ENCODE data around the gene PCDHGB5. TPM values are rescaled to one million over a fixed set of nuclear protein-coding genes. Genes with fewer than 3 reads are reported as not detected.
"Not testable (repeated sequence)": the region's sequence is repeated elsewhere in the genome, so short reads cannot be mapped to it uniquely, and the experiment has no call there.

PCDHGB5 gene
- total RNA-seq, 1 experiment from 2014 or later: 0.43 TPM

GRCh38 chr5:141409598-141410306 lies 12.0 kb downstream of the PCDHGB5 start:
- no peak for DNase-seq (ENCODE audit: low spot score)

- DNase-seq (ENCODE audit: low spot score): no peak
Measured at GRCh38 chr5:141411575-141411974, 13.8 kb downstream of the PCDHGB5 start.

DNA sequence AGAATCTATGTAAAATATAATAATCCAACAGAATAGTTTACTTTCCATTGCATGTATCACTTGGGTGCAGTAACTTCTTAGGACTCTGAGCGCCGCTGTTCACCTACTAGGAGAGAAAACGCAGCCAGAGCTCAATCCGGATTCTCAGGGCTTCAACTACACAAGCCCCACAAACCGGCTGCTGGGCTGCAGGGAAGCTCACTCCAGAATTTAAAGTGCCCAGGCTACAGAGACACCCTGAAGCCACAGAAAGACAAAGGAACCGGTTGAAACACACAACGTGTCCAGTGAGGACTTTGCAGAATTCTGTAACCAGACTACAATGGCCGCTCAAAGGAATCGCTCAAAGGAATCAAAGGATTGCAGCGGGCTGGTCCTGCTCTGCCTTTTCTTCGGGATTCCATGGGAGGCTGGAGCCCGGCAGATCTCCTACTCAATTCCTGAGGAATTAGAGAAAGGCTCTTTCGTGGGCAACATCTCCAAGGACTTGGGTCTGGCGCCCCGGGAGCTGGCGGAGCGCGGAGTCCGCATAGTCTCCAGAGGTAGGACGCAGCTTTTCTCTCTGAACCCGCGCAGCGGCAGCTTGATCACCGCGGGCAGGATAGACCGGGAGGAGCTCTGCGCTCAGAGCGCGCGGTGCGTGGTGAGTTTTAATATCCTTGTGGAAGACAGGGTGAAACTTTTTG lies 15.2 kb downstream of the PCDHGB5 start, which contains the start of gene PCDHGA10:
TSS of gene PCDHGA10 (plus strand) at position 134 of the 686 bp plus-strand sequence. CDS start at position 323, 189 bp downstream.
- DNase-seq (ENCODE audit: low spot score): peak; percentile 33

- no peak for DNase-seq (ENCODE audit: low spot score)
Measured at GRCh38 chr5:141413540-141414069, 15.9 kb downstream of the PCDHGB5 start.

DNA sequence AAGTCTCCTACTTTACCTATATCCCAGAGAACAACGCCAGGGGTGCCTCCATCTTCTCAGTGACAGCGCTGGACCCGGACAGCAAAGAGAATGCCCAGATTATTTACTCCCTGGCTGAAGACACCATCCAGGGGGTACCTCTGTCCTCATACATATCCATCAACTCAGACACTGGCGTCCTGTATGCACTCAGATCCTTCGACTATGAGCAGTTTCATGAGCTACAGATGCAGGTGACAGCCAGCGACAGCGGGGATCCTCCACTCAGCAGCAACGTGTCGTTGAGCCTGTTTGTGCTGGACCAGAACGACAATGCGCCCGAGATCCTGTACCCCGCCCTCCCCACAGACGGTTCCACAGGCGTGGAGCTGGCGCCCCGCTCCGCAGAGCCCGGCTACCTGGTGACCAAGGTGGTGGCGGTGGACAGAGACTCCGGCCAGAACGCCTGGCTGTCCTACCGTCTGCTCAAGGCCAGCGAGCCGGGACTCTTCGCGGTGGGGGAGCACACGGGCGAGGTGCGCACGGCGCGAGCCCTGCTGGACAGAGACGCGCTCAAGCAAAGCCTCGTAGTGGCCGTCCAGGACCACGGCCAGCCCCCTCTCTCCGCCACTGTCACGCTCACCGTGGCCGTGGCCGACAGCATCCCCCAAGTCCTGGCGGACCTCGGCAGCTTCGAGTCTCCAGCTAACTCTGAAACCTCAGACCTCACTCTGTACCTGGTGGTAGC lies 17.0 kb downstream of the PCDHGB5 start:
- not testable (repeated sequence) for DNase-seq (ENCODE audit: low spot score)

GRCh38 chr5:141415275-141415618 lies 17.5 kb downstream of the PCDHGB5 start:
- DNase-seq (ENCODE audit: low spot score): not testable (repeated sequence)

DNA sequence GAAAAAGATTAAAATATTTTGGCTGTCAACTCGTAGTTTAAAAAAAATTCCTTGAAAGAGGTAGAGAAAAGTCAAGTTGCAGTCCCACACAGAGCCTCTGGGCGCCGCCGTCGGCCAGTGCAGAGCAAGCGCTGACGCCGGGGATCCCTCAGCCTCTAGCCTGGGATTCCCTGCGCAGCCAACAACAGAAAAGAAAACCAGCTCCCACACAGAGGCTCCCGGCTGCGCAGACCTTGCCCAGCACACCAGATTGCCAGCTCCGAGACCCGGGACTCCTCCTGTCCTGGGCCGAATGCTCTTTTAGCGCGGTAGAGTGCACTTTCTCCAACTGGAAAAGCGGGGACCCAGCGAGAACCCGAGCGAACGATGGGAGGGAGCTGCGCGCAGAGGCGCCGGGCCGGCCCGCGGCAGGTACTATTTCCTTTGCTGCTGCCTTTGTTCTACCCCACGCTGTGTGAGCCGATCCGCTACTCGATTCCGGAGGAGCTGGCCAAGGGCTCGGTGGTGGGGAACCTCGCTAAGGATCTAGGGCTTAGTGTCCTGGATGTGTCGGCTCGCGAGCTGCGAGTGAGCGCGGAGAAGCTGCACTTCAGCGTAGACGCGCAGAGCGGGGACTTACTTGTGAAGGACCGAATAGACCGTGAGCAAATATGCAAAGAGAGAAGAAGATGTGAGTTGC lies 19.9 kb downstream of the PCDHGB5 start, which contains the start of gene PCDHGB7:
TSS of gene PCDHGB7 (plus strand) at position 184 of the 679 bp plus-strand sequence. CDS start at position 367, 183 bp downstream.
- DNase-seq (ENCODE audit: low spot score): not testable (repeated sequence)

- DNase-seq (ENCODE audit: low spot score): no peak
Measured at GRCh38 chr5:141419074-141419880, 21.5 kb downstream of the PCDHGB5 start.

DNA sequence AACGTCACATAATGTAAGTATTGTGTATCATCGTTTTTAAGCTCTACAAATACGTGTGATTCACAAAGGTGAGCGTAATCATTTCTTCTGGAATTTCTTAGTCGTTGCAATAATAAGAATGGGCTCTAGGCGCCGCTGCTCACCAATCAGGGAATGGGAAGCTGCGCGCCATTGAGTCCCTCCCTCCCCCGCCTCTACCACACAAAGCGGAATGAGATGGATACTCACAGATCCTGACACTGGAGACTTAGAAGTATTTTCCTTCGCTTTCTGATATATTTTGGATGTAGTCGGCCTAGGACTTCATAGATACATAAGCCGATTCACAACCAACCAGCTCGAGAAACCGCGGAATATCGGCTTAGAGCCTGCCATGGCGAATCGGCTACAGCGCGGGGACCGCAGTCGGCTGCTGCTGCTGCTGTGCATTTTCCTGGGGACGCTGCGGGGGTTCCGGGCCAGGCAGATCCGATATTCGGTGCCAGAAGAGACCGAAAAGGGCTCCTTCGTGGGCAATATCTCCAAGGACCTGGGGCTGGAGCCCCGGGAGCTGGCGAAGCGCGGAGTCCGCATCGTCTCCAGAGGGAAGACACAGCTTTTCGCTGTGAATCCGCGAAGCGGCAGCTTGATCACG lies 23.2 kb downstream of the PCDHGB5 start, which contains the start of gene PCDHGA11:
TSS of gene PCDHGA11 (plus strand) at position 197 of the 634 bp plus-strand sequence. CDS start at position 374, 177 bp downstream.
- no peak for DNase-seq (ENCODE audit: low spot score)

GRCh38 chr5:141421489-141421855 lies 23.7 kb downstream of the PCDHGB5 start:
- no peak for DNase-seq (ENCODE audit: low spot score)

- no peak for DNase-seq (ENCODE audit: low spot score)
Measured at GRCh38 chr5:141422742-141423291, 25.1 kb downstream of the PCDHGB5 start.

DNA sequence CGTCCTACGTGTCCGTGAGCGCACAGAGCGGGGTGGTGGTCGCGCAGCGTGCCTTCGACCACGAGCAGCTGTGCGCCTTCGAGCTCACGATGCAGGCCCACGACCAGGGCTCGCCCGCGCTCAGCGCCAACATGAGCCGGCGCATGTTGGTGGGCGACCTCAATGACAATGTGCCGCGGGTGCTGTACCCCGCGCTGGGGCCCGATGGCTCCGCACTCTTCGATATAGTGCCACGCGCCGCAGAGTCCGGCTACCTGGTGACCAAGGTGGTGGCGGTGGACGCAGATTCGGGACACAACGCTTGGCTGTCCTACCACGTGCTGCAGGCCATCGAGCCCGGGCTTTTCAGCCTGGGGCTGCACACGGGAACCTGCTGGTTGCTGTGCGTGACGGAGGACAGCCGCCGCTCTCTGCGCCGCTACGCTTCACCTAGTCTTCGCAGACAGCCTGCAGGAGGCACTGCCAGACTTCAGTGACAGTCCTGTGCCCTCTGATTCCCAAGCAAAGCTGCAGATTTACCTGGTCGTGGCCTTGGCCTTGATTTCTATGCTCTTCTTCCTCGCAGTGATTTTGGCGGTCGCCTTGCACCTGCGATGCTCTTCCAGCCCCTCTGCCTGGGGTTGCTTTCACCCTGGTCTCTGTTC lies 30.2 kb downstream of the PCDHGB5 start:
- DNase-seq (ENCODE audit: low spot score): no peak

GRCh38 chr5:141430332-141431113 lies 32.8 kb downstream of the PCDHGB5 start, which contains the start of gene PCDHGA12:
Gene PCDHGA12 (plus strand): TSS chr5:141430507. CDS start chr5:141430760, 253 bp downstream.
- DNase-seq (ENCODE audit: low spot score): no peak

DNA sequence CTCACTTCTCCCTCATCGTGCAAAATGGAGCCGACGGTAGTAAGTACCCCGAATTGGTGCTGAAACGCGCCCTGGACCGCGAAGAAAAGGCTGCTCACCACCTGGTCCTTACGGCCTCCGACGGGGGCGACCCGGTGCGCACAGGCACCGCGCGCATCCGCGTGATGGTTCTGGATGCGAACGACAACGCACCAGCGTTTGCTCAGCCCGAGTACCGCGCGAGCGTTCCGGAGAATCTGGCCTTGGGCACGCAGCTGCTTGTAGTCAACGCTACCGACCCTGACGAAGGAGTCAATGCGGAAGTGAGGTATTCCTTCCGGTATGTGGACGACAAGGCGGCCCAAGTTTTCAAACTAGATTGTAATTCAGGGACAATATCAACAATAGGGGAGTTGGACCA lies 33.5 kb downstream of the PCDHGB5 start:
- no peak for DNase-seq (ENCODE audit: low spot score)

DNA sequence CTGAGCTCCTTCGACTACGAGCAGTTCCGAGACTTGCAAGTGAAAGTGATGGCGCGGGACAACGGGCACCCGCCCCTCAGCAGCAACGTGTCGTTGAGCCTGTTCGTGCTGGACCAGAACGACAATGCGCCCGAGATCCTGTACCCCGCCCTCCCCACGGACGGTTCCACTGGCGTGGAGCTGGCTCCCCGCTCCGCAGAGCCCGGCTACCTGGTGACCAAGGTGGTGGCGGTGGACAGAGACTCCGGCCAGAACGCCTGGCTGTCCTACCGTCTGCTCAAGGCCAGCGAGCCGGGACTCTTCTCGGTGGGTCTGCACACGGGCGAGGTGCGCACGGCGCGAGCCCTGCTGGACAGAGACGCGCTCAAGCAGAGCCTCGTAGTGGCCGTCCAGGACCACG lies 34.6 kb downstream of the PCDHGB5 start:
- not testable (repeated sequence) for DNase-seq (ENCODE audit: low spot score)

- not testable (repeated sequence) for DNase-seq (ENCODE audit: low spot score)
Measured at GRCh38 chr5:141432726-141433125, 35.0 kb downstream of the PCDHGB5 start.

DNA sequence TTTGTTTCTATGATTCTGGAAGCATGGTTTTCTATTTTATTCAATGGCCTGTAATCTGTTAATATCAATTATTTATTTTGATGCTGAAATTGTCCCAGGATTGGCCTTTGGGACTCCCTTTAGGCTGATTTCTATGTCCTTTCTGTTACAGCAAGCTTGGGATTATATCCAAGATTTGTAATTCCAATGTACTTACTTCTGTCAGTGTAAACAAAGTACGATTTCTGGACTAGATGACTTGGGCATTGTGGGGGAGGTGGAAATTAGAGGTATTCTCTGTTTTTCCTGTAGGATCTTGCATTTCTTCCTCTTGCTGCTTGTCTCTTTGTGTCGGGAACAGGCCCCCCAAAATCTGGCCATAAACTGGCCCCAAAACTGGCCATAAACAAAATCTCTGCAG lies 36.3 kb downstream of the PCDHGB5 start:
- no peak for DNase-seq (ENCODE audit: low spot score)

DNA sequence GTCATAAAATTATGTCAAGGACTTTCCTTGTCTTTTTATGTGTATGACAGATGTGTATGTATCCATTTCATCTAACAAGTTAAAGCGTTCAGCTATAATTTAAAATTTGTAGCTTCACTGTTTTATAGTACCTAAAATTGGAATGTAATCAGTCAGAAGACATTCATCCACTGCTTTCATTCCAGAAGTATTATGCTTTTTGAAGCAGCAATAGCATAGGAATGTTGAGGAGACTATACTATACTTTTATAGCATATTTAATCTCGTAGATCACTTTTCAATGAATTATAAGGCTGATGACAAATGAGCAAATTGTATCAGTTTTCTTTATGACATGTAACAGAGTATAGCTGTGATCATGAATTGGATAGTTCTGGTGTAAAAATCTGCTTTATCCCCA lies 39.5 kb downstream of the PCDHGB5 start:
- no peak for DNase-seq (ENCODE audit: low spot score)

All from H4 (cell line).